Activated CD4-positive, alpha-beta memory T cell treated with anti-CD3 and anti-CD28 coated beads, Interleukin-2, amount 10 ng/mL, durations not matched to agents 7 days and 5 days (primary cell): ENCODE measurements around the gene LRGUK. TPM values are rescaled to one million over a fixed set of nuclear protein-coding genes. Genes with fewer than 3 reads are reported as not detected.

Experiments
- CTCF ChIA-PET: fragments of 350-600 bp; sonication (Branson Sonifier 250); formaldehyde crosslinking; loops from one replicate; lab custom pipeline; 2021; ENCODE audit warnings: antibody characterized with exemption, inconsistent platforms; lab: Charles Lee
- POLR2A ChIA-PET: fragments of 350-600 bp; sonication (Branson Sonifier 250); formaldehyde crosslinking; loops from one replicate; lab custom pipeline; 2021; ENCODE audit warnings: antibody characterized with exemption; lab: Charles Lee
- DNase-seq: peaks from one replicate; pipeline ENCODE4 v3.0.0-alpha.2; 2020
- H3K27ac Mint-ChIP-seq: one replicate; pipeline ENCODE4 v1.8.0; 2021; ENCODE audit warnings: mild to moderate bottlenecking, mixed read lengths
- H3K27me3 Mint-ChIP-seq: one replicate; pipeline ENCODE4 v1.8.0; 2021; ENCODE audit warnings: mixed read lengths
- H3K36me3 Mint-ChIP-seq: one replicate; pipeline ENCODE4 v1.8.0; 2021; ENCODE audit warnings: low read depth, mixed read lengths
- H3K4me1 Mint-ChIP-seq: one replicate; pipeline ENCODE4 v1.8.0; 2021; ENCODE audit warnings: mixed read lengths
- H3K4me3 Mint-ChIP-seq: one replicate; pipeline ENCODE4 v1.8.0; 2021; ENCODE audit warnings: mild to moderate bottlenecking, mixed read lengths
- H3K9me3 Mint-ChIP-seq: one replicate; pipeline ENCODE4 v1.8.0; 2021; ENCODE audit warnings: mixed read lengths
- total RNA-seq, 2 experiments: library from RNA; stranded (reverse); gene quantifications; one replicate each; pipeline ENCODE4 v1.2.3, GENCODE V29; 2021

The LRGUK gene
- total RNA-seq, 2 experiments from 2014 or later = 0.15 TPM; not detected in 1

DNA sequence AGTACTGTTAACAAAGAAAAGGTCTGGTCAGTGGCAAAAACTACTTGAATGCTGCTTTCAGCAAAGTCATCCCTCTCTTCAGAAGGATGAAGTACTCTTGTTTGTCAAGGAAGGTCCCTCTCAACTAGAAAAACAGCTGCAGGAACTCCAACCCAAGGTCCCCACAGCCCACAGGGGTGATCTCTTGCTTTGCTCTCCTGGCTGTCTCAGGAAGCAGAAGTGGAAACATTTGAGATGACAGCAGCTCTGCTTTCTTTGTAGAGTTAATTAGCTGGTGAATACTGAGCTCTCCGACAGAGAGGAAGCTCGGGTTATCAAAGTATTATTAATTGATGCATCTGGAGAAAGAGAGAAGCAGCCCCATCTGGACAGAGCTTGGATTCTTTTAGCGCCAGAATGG is 25.4 kb upstream of the LRGUK start:
- peaks cover 2% of the 10 kb centered on the region for H3K4me1 Mint-ChIP-seq
- POLR2A ChIA-PET = no interaction called here
- CTCF ChIA-PET = interaction anchor here (0.7 kb wide), 1 partner anchor 1020 kb away, joined by 3 read pairs; the partner anchor contains the start of gene CHCHD3
- no peaks in the 10 kb centered on the region for H3K27me3 Mint-ChIP-seq
- no peak overlapping the region for H3K4me3 Mint-ChIP-seq
- no peak for DNase-seq
- no peaks in the 10 kb centered on the region for H3K36me3 Mint-ChIP-seq
- H3K9me3 Mint-ChIP-seq = no peaks in the 10 kb centered on the region
- H3K27ac Mint-ChIP-seq = no peak overlapping the region

- ChIA-PET CTCF (no interaction called here), POLR2A (no interaction called here)
- Mint-ChIP-seq H3K4me1 (peaks cover 2% of the 10 kb centered on the region), H3K36me3 (no peaks in the 10 kb centered on the region), H3K27ac (no peak overlapping the region), H3K9me3 (no peaks in the 10 kb centered on the region), H3K27me3 (no peaks in the 10 kb centered on the region), H3K4me3 (no peak overlapping the region)
- DNase-seq = no peak
These were observed 23.0 kb upstream of the LRGUK start for GRCh38 chr7:134104166-134104565.

GRCh38 chr7:134105841-134106240 is 21.3 kb upstream of the LRGUK start:
- no peak overlapping the region for H3K4me3 Mint-ChIP-seq
- no peak overlapping the region for H3K27ac Mint-ChIP-seq
- H3K27me3 Mint-ChIP-seq = no peaks in the 10 kb centered on the region
- ChIA-PET POLR2A (no interaction called here), CTCF (no interaction called here)
- H3K36me3 Mint-ChIP-seq = no peaks in the 10 kb centered on the region
- no peaks in the 10 kb centered on the region for H3K9me3 Mint-ChIP-seq
- H3K4me1 Mint-ChIP-seq = peaks cover 2% of the 10 kb centered on the region
- DNase-seq = no peak

DNA sequence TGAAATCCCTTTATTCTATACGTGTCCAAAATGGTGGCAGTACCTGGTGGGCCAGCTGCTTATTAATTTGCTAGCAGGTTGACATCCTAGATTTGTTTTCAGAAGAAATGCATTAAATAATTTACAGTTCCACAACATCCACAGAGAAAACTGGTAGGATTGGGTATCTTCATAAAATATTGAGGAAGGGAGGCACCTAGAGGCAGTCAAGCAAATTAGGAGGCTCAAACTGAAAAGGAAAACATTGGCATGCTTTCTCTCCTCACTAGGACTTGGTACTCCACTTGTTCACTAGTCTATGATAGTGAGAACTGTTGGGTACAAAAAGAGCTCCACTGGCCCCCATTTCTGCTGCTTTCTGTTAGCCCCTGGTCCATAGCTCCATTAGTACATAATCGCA is 18.3 kb upstream of the LRGUK start:
- POLR2A ChIA-PET = no interaction called here
- no peaks in the 10 kb centered on the region for H3K36me3 Mint-ChIP-seq
- no peak for DNase-seq
- peaks cover 2% of the 10 kb centered on the region for H3K4me1 Mint-ChIP-seq
- no peaks in the 10 kb centered on the region for H3K27me3 Mint-ChIP-seq
- no peaks in the 10 kb centered on the region for H3K9me3 Mint-ChIP-seq
- CTCF ChIA-PET = interaction anchor here (0.9 to 2.4 kb wide), 2 partner anchors 32 to 249 kb away, joined by 3 to 8 read pairs; no protein-coding TSS in a partner anchor
- no peak overlapping the region for H3K27ac Mint-ChIP-seq
- no peak overlapping the region for H3K4me3 Mint-ChIP-seq

- Mint-ChIP-seq H3K4me1 (no peaks in the 10 kb centered on the region), H3K27me3 (no peaks in the 10 kb centered on the region), H3K36me3 (no peaks in the 10 kb centered on the region), H3K27ac (no peak overlapping the region), H3K9me3 (no peaks in the 10 kb centered on the region), H3K4me3 (no peak overlapping the region)
- POLR2A ChIA-PET = no interaction called here
- DNase-seq = no peak
- CTCF ChIA-PET = no interaction called here
These were observed 13.5 kb upstream of the LRGUK start for GRCh38 chr7:134113655-134114054.

DNA sequence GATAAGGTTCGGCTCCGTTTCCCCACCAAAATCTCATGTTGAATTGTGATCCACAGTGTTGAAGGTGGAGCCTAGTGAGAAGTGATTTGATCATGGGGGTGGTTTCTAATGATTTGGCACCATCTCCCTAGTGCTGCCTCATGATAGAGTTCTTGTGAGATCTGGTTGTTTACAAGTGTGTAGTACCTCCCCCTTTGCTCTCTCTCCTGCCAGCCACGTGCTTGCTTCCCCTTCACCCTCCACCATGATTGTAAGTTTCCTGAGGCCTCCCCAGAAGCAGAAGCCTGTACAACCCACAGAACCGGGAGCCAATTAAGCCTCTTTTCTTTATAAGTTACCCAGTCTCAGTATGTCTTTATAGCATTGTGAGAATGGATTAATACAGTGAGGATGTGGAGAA is 12.1 kb upstream of the LRGUK start:
- no peak for DNase-seq
- Mint-ChIP-seq H3K27me3 (no peaks in the 10 kb centered on the region), H3K4me1 (no peaks in the 10 kb centered on the region), H3K36me3 (no peaks in the 10 kb centered on the region), H3K27ac (no peak overlapping the region), H3K9me3 (no peaks in the 10 kb centered on the region), H3K4me3 (no peak overlapping the region)
- POLR2A ChIA-PET = no interaction called here
- CTCF ChIA-PET = no interaction called here

DNA sequence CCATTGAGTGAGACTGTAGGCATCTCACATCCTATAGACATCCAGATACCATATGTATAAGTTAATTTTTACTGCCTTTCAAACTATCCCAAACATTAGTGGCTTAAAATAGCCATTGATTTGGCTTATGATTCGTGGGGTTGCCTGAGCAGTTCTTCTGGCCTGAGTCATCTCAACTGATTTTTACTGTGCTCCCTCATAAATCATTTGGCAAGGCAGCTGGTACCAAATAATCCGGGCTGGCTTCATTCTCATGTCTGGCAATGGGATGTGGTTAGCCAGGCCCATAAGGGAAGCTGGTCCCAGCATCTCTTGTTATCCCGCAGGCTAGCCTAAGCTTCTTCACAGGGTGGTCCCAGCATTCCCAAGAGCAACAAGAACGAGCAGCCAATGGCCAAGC is 6.7 kb upstream of the LRGUK start:
- no peak overlapping the region for H3K4me3 Mint-ChIP-seq
- peaks cover 4% of the 10 kb centered on the region for H3K27me3 Mint-ChIP-seq
- H3K4me1 Mint-ChIP-seq = no peaks in the 10 kb centered on the region
- no peaks in the 10 kb centered on the region for H3K9me3 Mint-ChIP-seq
- CTCF ChIA-PET = no interaction called here
- H3K36me3 Mint-ChIP-seq = no peaks in the 10 kb centered on the region
- DNase-seq = no peak
- H3K27ac Mint-ChIP-seq = no peak overlapping the region
- POLR2A ChIA-PET = no interaction called here

GRCh38 chr7:134121632-134122139 is 5.5 kb upstream of the LRGUK start:
- Mint-ChIP-seq H3K36me3 (no peaks in the 10 kb centered on the region), H3K9me3 (no peaks in the 10 kb centered on the region), H3K27ac (no peak overlapping the region), H3K4me3 (no peak overlapping the region), H3K27me3 (peaks cover 4% of the 10 kb centered on the region), H3K4me1 (peaks cover under 1% of the 10 kb centered on the region)
- POLR2A ChIA-PET = no interaction called here
- CTCF ChIA-PET = no interaction called here
- no peak for DNase-seq

DNA sequence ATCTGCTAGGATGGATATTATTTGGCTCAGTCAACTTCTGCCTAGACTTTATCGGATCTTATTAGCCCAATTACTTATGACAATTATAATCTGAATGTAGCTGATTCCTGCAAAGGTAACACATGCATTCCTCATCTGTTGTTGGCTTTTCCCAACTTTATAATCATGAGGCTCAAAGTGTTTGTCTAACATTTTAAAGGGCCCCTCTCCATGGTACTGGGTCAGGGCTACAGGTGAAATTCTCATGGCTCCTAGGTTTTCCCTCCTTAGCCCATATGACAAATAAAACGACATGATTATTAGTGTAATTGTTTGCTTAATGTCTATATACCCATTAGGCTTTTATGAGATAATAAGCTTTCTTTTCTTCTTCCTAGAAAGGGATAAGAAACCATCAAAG is 4.2 kb upstream of the LRGUK start:
- CTCF ChIA-PET = no interaction called here
- POLR2A ChIA-PET = no interaction called here
- DNase-seq = no peak
- no peak overlapping the region for H3K4me3 Mint-ChIP-seq
- peaks cover 11% of the 10 kb centered on the region for H3K27me3 Mint-ChIP-seq
- H3K27ac Mint-ChIP-seq = no peak overlapping the region
- no peaks in the 10 kb centered on the region for H3K36me3 Mint-ChIP-seq
- H3K9me3 Mint-ChIP-seq = no peaks in the 10 kb centered on the region
- peaks cover 11% of the 10 kb centered on the region for H3K4me1 Mint-ChIP-seq

GRCh38 chr7:134126146-134126545 is 994 bp upstream of the LRGUK start:
- H3K36me3 Mint-ChIP-seq = no peaks in the 10 kb centered on the region
- DNase-seq = no peak
- H3K4me3 Mint-ChIP-seq = no peak overlapping the region
- ChIA-PET CTCF (no interaction called here), POLR2A (interaction anchor here (0.9 kb wide), 1 partner anchor 9 kb away, joined by 3 read pairs; no protein-coding TSS in a partner anchor)
- peaks cover 23% of the 10 kb centered on the region for H3K27me3 Mint-ChIP-seq
- peaks cover 15% of the 10 kb centered on the region for H3K4me1 Mint-ChIP-seq
- H3K27ac Mint-ChIP-seq = no peak overlapping the region
- no peaks in the 10 kb centered on the region for H3K9me3 Mint-ChIP-seq

DNA sequence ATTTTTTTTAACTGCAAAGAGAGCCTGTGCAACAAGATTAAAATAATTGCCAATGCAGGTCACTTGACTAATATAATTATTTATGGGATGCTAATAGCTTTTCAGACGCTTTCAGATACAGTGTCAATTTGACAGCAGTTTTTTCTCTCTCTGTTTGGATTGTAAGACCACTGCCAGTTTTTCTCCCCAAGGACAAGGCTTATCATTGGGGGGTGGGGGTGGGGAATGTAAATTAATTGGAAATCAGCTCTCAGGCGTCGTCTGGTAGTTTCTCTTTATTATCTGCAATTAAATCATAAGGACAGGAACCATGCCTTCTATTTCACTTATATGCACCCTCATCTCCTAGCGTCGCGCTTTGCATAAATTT is 559 bp upstream of the LRGUK start:
- peaks cover 27% of the 10 kb centered on the region for H3K27me3 Mint-ChIP-seq
- H3K4me3 Mint-ChIP-seq = peak overlapping the region; percentile 77
- no peaks in the 10 kb centered on the region for H3K9me3 Mint-ChIP-seq
- POLR2A ChIA-PET = interaction anchor here (0.9 to 1.0 kb wide), 2 partner anchors 9 to 253 kb away, joined by 3 read pairs; no protein-coding TSS in a partner anchor
- no peaks in the 10 kb centered on the region for H3K36me3 Mint-ChIP-seq
- CTCF ChIA-PET = interaction anchor here (2.2 kb wide), 1 partner anchor 15 kb away, joined by 17 read pairs; no protein-coding TSS in a partner anchor
- DNase-seq = no peak
- peaks cover 15% of the 10 kb centered on the region for H3K4me1 Mint-ChIP-seq
- H3K27ac Mint-ChIP-seq = no peak overlapping the region

DNA sequence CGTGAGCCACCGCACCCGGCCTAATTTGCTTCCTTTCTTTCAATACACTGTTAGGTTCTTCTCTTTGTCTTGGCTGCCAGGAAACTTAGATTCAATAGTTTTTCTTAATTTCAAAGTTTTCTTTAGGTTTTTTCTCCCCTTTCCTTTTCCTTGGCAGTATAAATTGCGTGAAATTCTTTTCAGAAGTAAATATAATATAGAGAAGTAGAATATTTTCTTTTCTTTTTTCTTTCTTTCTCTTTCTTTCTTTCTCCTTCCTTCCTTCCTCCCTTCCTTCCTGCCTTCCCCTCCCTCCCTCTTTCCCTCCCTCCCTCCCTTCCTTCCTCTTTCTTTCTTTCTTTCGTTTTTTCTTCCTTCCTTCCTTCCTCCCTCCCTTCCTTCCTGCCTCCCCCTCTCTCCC is 1.7 kb downstream of the LRGUK start:
- DNase-seq = no peak
- H3K4me3 Mint-ChIP-seq = no peak overlapping the region
- CTCF ChIA-PET = interaction anchor here (2.2 kb wide), 1 partner anchor 12 kb away, joined by 17 read pairs; no protein-coding TSS in a partner anchor
- POLR2A ChIA-PET = no interaction called here
- no peaks in the 10 kb centered on the region for H3K9me3 Mint-ChIP-seq
- peaks cover 15% of the 10 kb centered on the region for H3K4me1 Mint-ChIP-seq
- H3K36me3 Mint-ChIP-seq = no peaks in the 10 kb centered on the region
- H3K27ac Mint-ChIP-seq = no peak overlapping the region
- peaks cover 29% of the 10 kb centered on the region for H3K27me3 Mint-ChIP-seq

- Mint-ChIP-seq H3K9me3 (no peaks in the 10 kb centered on the region), H3K4me1 (peaks cover 15% of the 10 kb centered on the region), H3K27me3 (peaks cover 33% of the 10 kb centered on the region), H3K27ac (no peak overlapping the region), H3K4me3 (no peak overlapping the region), H3K36me3 (no peaks in the 10 kb centered on the region)
- no peak for DNase-seq
- POLR2A ChIA-PET = interaction anchor here (1.0 kb wide), 1 partner anchor 14 kb away, joined by 3 read pairs; no protein-coding TSS in a partner anchor
- CTCF ChIA-PET = no interaction called here
These were observed 2.9 kb downstream of the LRGUK start for GRCh38 chr7:134129856-134130523.

DNA sequence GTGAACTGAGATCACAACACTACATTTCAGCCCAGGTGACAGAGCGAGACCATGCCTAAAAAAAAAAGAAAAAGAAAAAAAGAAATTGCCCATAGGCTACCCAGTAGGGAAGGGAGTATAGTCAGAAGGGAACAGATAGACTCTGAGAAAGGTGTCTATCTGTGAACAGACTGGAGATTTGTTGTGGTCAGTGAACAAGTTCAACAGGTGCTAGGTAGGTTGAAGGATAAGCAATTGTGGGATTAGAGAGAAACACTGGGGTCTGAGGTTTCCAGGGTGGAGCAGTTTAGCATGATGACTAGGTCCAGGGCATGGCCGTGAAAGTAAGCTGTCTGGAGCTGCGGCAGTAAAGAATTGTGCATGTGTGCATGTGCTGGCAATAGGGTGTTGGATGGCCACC is 6.9 kb downstream of the LRGUK start:
- ChIA-PET CTCF (no interaction called here), POLR2A (no interaction called here)
- Mint-ChIP-seq H3K9me3 (no peaks in the 10 kb centered on the region), H3K27me3 (peaks cover 23% of the 10 kb centered on the region), H3K4me3 (no peak overlapping the region), H3K4me1 (no peaks in the 10 kb centered on the region), H3K36me3 (no peaks in the 10 kb centered on the region), H3K27ac (no peak overlapping the region)
- no peak for DNase-seq
